Epithelial cell of esophagus (primary cell): ENCODE measurements around the gene KCNT2.
A peak's percentile ranks its signal among the peaks of the same experiment; 100 is the strongest.

Source experiments
- DNase-seq: peaks from one replicate; pipeline ENCODE4 v3.0.0; 2010; ENCODE audit warnings: low read depth
- H3K4me3 ChIP-seq: 2 replicates; pipeline ENCODE4 v1.5.1; 2011; ENCODE audit warnings: mild to moderate bottlenecking, low read length, control low read depth
- CTCF ChIP-seq: IDR thresholded peaks from 2 replicates; pipeline ENCODE4 v1.5.1; 2011; ENCODE audit warnings: low read depth, mild to moderate bottlenecking, low read length, control low read depth, inconsistent platforms; ENCODE audit not compliant: insufficient read depth; ENCODE audit errors: missing control alignments

Gene KCNT2

GRCh38 chr1:196461521-196461920 lies 146.7 kb downstream of the KCNT2 start:
- H3K4me3 ChIP-seq, result no peak overlapping the region
- no peak for DNase-seq

GRCh38 chr1:196459383-196459782 lies 148.9 kb downstream of the KCNT2 start:
- TF ChIP-seq CTCF, result no peak
- no peak overlapping the region for H3K4me3 ChIP-seq
- no peak for DNase-seq

More at GRCh38 chr1:196461521-196461920, 146.7 kb downstream of the KCNT2 start:
- no peak for TF ChIP-seq CTCF

GRCh38 chr1:196454792-196455191 lies 153.4 kb downstream of the KCNT2 start:
- no peak for TF ChIP-seq CTCF
- DNase-seq, result no peak
- no peak overlapping the region for H3K4me3 ChIP-seq

GRCh38 chr1:196451103-196451502 lies 157.1 kb downstream of the KCNT2 start:
- no peak for TF ChIP-seq CTCF
- no peak for DNase-seq
- H3K4me3 ChIP-seq, result no peak overlapping the region

- no peak for TF ChIP-seq CTCF
- no peak overlapping the region for H3K4me3 ChIP-seq
- DNase-seq, result peak; percentile 13
Observed at GRCh38 chr1:196450143-196451095, 157.8 kb downstream of the KCNT2 start.

- DNase-seq, result peak; percentile 4
- H3K4me3 ChIP-seq, result no peak overlapping the region
- no peak for TF ChIP-seq CTCF
Observed at GRCh38 chr1:196449460-196449859, 158.8 kb downstream of the KCNT2 start.
